ENCODE measurements around the gene DRAP1.
A peak's percentile ranks its signal among the peaks of the same experiment; 100 is the strongest.

DRAP1 gene

DNA sequence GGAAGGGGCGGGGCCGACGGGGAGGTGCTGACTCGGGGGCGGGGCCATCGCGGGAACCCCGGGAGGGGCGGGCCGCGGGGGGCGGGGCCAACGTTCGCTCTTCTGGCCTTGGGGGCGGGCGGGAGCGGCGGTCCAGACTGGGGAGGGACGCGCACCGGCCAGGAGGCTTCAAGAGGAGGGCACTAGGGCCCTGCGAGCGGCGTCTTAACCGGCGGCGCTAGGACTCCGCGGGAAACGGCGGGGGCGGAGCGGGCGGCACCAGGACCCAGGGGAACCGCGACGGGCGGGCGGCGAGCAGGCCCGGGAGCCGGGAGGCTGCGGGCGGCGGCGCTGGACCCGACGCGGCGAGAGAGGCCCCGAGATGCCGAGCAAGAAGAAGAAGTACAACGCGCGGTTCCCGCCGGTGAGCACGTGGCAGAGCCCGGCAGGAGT is at the start of gene DRAP1:
Gene DRAP1 (plus strand): TSS at position 286 of the 432 bp plus-strand sequence. CDS start 76 bp downstream, at position 362.
- Histone ChIP-seq H3K4me1 (ENCODE audit: control insufficient read depth in 1 of 2, insufficient read depth in 2 of 2, low read length in 2 of 2) (peaks cover 36 to 46% of the 10 kb centered on the region in 2 donors), H3K36me3 (ENCODE audit: control insufficient read depth in 1 of 2, insufficient read depth in 2 of 2, low read length in 2 of 2) (peaks cover 0 to 17% of the 10 kb centered on the region in 2 donors), H3K9me3 (ENCODE audit: control insufficient read depth in 1 of 2, low read length in 2 of 2) (no peaks in the 10 kb centered on the region), H3K9ac (ENCODE audit: low read depth in 1 of 2, low read length in 2 of 2) (peak within 1 kb of the TSS; percentile 90 to 94), H3K27me3 (ENCODE audit: control insufficient read depth in 1 of 2, insufficient read depth in 2 of 2, low read length in 2 of 2) (no peaks in the 10 kb centered on the region), H3K27ac (ENCODE audit: low read depth, low read length) (peak within 1 kb of the TSS; percentile 82), H3K4me3 (ENCODE audit: low read depth in 1 of 2, low read length in 2 of 2) (peak within 1 kb of the TSS; percentile 84 to 94)

- H3K9ac ChIP-seq (ENCODE audit: low read depth in 1 of 2, low read length in 2 of 2), result no peak overlapping the region
- H3K27ac ChIP-seq (ENCODE audit: low read depth, low read length), result no peak overlapping the region
- H3K27me3 ChIP-seq (ENCODE audit: control insufficient read depth in 1 of 2, insufficient read depth in 2 of 2, low read length in 2 of 2), result no peaks in the 10 kb centered on the region
- peaks cover 22 to 30% of the 10 kb centered on the region in 2 donors for H3K36me3 ChIP-seq (ENCODE audit: control insufficient read depth in 1 of 2, insufficient read depth in 2 of 2, low read length in 2 of 2)
- H3K4me1 ChIP-seq (ENCODE audit: control insufficient read depth in 1 of 2, insufficient read depth in 2 of 2, low read length in 2 of 2), result peaks cover 12 to 17% of the 10 kb centered on the region in 2 donors
- no peaks in the 10 kb centered on the region for H3K9me3 ChIP-seq (ENCODE audit: control insufficient read depth in 1 of 2, low read length in 2 of 2)
- H3K4me3 ChIP-seq (ENCODE audit: low read depth in 1 of 2, low read length in 2 of 2), result no peak overlapping the region
These were observed 49.5 kb upstream of the DRAP1 start for GRCh38 chr11:65869643-65870306.

DNA sequence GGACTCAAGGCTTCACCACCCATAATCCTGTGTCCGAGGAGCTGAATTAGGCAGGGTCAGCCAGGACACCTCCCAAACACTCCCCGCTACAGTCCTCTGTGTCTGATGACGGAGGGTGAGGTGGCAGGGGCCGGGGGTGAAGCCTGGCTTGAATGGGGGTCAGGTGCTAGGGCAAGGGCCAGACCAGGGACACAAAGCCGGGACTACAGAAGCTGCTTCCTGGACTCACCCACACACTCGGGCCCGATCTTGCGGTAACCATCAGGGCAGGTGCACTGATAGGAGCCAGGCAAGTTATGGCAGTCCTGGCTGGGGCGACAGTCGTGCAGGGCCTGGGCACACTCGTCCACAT is 48.9 kb upstream of the DRAP1 start:
- Histone ChIP-seq H3K4me3 (ENCODE audit: low read depth in 1 of 2, low read length in 2 of 2) (no peak overlapping the region), H3K36me3 (ENCODE audit: control insufficient read depth in 1 of 2, insufficient read depth in 2 of 2, low read length in 2 of 2) (peaks cover 17 to 25% of the 10 kb centered on the region in 2 donors), H3K27me3 (ENCODE audit: control insufficient read depth in 1 of 2, insufficient read depth in 2 of 2, low read length in 2 of 2) (no peaks in the 10 kb centered on the region), H3K27ac (ENCODE audit: low read depth, low read length) (no peak overlapping the region), H3K9ac (ENCODE audit: low read depth in 1 of 2, low read length in 2 of 2) (no peak overlapping the region), H3K4me1 (ENCODE audit: control insufficient read depth in 1 of 2, insufficient read depth in 2 of 2, low read length in 2 of 2) (peaks cover 12 to 17% of the 10 kb centered on the region in 2 donors), H3K9me3 (ENCODE audit: control insufficient read depth in 1 of 2, low read length in 2 of 2) (no peaks in the 10 kb centered on the region)

- Histone ChIP-seq H3K27ac (ENCODE audit: low read depth, low read length) (no peak overlapping the region), H3K27me3 (ENCODE audit: control insufficient read depth in 1 of 2, insufficient read depth in 2 of 2, low read length in 2 of 2) (no peaks in the 10 kb centered on the region), H3K9me3 (ENCODE audit: control insufficient read depth in 1 of 2, low read length in 2 of 2) (no peaks in the 10 kb centered on the region), H3K4me3 (ENCODE audit: low read depth in 1 of 2, low read length in 2 of 2) (no peak overlapping the region), H3K36me3 (ENCODE audit: control insufficient read depth in 1 of 2, insufficient read depth in 2 of 2, low read length in 2 of 2) (peaks cover 10 to 18% of the 10 kb centered on the region in 2 donors), H3K9ac (ENCODE audit: low read depth in 1 of 2, low read length in 2 of 2) (peak overlapping the region in 1 of 2 donors; percentile 48), H3K4me1 (ENCODE audit: control insufficient read depth in 1 of 2, insufficient read depth in 2 of 2, low read length in 2 of 2) (peaks cover 12 to 17% of the 10 kb centered on the region in 2 donors)
These were observed 48.2 kb upstream of the DRAP1 start for GRCh38 chr11:65870706-65871681.

DNA sequence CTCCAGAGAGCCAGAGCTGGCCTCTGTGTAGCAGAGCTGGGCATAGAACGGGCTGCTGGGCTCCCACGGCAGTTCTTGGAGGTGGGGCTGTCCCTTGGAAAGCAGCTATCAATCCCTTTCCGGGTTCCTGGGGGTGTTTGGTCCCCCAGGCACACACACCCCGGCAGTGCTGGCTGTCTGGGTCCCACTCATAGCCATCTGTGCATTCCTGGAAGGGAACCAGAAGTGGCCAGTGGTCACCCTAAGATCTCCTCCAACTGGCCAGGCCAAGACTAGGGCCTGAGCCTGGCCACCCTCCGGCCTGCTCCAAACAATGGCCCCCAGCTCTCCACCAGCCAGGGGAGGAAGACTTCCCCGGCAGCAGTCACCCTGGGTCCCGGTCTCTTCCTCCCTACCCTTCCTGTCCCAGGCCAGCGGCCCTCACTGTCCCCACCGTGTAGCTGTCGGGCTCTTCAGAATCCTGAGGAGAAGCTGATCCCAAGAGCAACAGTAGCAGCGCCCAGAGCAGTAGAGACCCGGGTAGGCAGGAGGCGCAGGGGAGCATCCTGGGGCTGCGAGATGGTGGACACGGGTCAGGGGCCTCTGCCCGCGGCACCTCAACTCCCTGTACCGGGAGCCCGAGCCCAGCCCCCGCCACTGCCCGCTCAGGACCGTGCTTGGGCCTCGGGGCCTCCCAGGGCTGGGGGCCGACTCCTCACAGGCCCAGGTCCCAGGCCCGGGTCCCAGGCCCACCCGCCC is 47.2 kb upstream of the DRAP1 start:
- Histone ChIP-seq H3K27ac (ENCODE audit: low read depth, low read length) (peak overlapping the region; percentile 66), H3K4me1 (ENCODE audit: control insufficient read depth in 1 of 2, insufficient read depth in 2 of 2, low read length in 2 of 2) (peaks cover 12 to 17% of the 10 kb centered on the region in 2 donors), H3K36me3 (ENCODE audit: control insufficient read depth in 1 of 2, insufficient read depth in 2 of 2, low read length in 2 of 2) (peaks cover 5 to 9% of the 10 kb centered on the region in 2 donors), H3K4me3 (ENCODE audit: low read depth in 1 of 2, low read length in 2 of 2) (peak overlapping the region; percentile 22 to 28), H3K9ac (ENCODE audit: low read depth in 1 of 2, low read length in 2 of 2) (peak overlapping the region in 1 of 2 donors; percentile 48), H3K9me3 (ENCODE audit: control insufficient read depth in 1 of 2, low read length in 2 of 2) (no peaks in the 10 kb centered on the region), H3K27me3 (ENCODE audit: control insufficient read depth in 1 of 2, insufficient read depth in 2 of 2, low read length in 2 of 2) (no peaks in the 10 kb centered on the region)

DNA sequence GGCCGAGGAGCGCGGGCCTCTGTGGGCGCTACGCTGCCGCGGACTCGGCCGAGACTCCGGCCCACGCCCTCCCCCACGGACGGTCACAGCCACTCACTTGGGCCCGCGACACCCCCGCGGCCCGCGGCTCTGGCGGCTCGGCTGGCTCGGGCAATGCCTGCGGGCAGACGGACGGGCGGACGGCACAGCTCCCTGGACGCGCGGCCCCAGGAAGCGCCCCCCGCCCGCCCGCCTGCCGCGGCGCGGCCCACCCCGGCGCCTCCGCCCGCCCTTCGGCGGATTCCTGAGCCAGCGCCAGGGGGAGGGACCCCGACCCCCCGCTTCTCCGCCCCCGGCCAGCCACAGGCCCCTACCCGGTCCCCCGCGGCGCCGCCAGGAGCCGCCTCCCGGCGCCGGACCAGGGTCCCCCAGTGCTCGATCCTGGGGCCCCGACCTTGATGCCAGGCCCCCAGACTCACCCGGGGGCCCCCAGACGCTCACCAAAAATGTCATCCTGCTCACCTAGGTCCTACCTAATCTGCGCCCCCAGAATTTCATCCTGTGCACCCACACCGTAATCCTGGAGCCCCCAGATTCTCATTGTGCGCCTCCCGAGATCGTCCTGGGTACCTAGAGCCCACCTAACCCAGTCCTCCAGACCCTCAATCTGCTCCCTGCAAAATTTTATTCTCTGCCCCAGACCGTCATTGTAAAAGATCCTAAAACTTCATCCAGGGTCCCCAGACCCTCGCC is 46.5 kb upstream of the DRAP1 start, which contains the start of gene EFEMP2:
Gene EFEMP2 (minus strand): TSS at position 215 of the 732 bp plus-strand sequence. CDS start 446 bp downstream, outside the sequence.
- Histone ChIP-seq H3K27ac (ENCODE audit: low read depth, low read length) (peak within 1 kb of the TSS; percentile 78), H3K4me3 (ENCODE audit: low read depth in 1 of 2, low read length in 2 of 2) (peak within 1 kb of the TSS; percentile 69 to 83), H3K27me3 (ENCODE audit: control insufficient read depth in 1 of 2, insufficient read depth in 2 of 2, low read length in 2 of 2) (no peaks in the 10 kb centered on the region), H3K36me3 (ENCODE audit: control insufficient read depth in 1 of 2, insufficient read depth in 2 of 2, low read length in 2 of 2) (peaks cover 0 to 2% of the 10 kb centered on the region in 2 donors), H3K9ac (ENCODE audit: low read depth in 1 of 2, low read length in 2 of 2) (peak within 1 kb of the TSS; percentile 60 to 73), H3K9me3 (ENCODE audit: control insufficient read depth in 1 of 2, low read length in 2 of 2) (no peaks in the 10 kb centered on the region), H3K4me1 (ENCODE audit: control insufficient read depth in 1 of 2, insufficient read depth in 2 of 2, low read length in 2 of 2) (peaks cover 12 to 17% of the 10 kb centered on the region in 2 donors)

- H3K9me3 ChIP-seq (ENCODE audit: control insufficient read depth in 1 of 2, low read length in 2 of 2), result no peaks in the 10 kb centered on the region
- peak overlapping the region; percentile 69 to 83 for H3K4me3 ChIP-seq (ENCODE audit: low read depth in 1 of 2, low read length in 2 of 2)
- peaks cover 12 to 17% of the 10 kb centered on the region in 2 donors for H3K4me1 ChIP-seq (ENCODE audit: control insufficient read depth in 1 of 2, insufficient read depth in 2 of 2, low read length in 2 of 2)
- H3K27me3 ChIP-seq (ENCODE audit: control insufficient read depth in 1 of 2, insufficient read depth in 2 of 2, low read length in 2 of 2), result no peaks in the 10 kb centered on the region
- peak overlapping the region; percentile 56 for H3K27ac ChIP-seq (ENCODE audit: low read depth, low read length)
- H3K36me3 ChIP-seq (ENCODE audit: control insufficient read depth in 1 of 2, insufficient read depth in 2 of 2, low read length in 2 of 2), result no peaks in the 10 kb centered on the region
- H3K9ac ChIP-seq (ENCODE audit: low read depth in 1 of 2, low read length in 2 of 2), result peak overlapping the region; percentile 60 to 73
These were observed 45.7 kb upstream of the DRAP1 start for GRCh38 chr11:65873318-65874156.

DNA sequence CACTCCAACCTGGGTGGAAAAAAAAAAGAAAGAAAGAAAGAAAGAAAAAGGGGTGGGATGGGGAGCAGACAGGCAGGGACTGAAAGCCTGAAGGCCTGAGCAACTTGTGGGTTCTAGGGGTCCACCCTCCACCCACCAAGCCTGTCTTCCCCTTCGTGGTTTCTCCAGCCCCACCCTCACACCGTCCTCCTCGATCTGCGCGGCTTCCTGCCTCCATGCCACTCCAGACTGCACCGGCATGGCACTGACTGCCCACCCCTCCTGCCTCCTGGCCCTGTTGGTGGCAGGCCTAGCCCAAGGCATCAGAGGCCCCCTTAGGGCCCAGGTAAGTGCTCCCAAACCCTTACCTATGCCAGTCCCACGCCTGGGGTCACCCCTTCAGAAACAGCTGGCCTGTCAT is 39.6 kb upstream of the DRAP1 start, which contains the start of gene CTSW:
Gene CTSW (plus strand): TSS at position 221 of the 400 bp plus-strand sequence. CDS start 18 bp downstream, at position 239.
- Histone ChIP-seq H3K27ac (ENCODE audit: low read depth, low read length) (no peak within 1 kb of the TSS), H3K4me1 (ENCODE audit: control insufficient read depth in 1 of 2, insufficient read depth in 2 of 2, low read length in 2 of 2) (peaks cover 0 to 3% of the 10 kb centered on the region in 2 donors), H3K27me3 (ENCODE audit: control insufficient read depth in 1 of 2, insufficient read depth in 2 of 2, low read length in 2 of 2) (no peaks in the 10 kb centered on the region), H3K36me3 (ENCODE audit: control insufficient read depth in 1 of 2, insufficient read depth in 2 of 2, low read length in 2 of 2) (peaks cover 15 to 23% of the 10 kb centered on the region in 2 donors), H3K4me3 (ENCODE audit: low read depth in 1 of 2, low read length in 2 of 2) (no peak within 1 kb of the TSS), H3K9me3 (ENCODE audit: control insufficient read depth in 1 of 2, low read length in 2 of 2) (no peaks in the 10 kb centered on the region), H3K9ac (ENCODE audit: low read depth in 1 of 2, low read length in 2 of 2) (no peak within 1 kb of the TSS)
